ENCODE measurements around the gene MS4A18. TPM values are rescaled to one million over a fixed set of nuclear protein-coding genes. Genes with fewer than 3 reads are reported as not detected.

MS4A18 gene
- total and polyA plus RNA-seq, 2 experiments from 2014 or later: not detected

GRCh38 chr11:60781286-60781980 is 56.9 kb downstream of the MS4A18 start:
- Histone ChIP-seq H3K36me3 (replicated peaks; ENCODE audit: insufficient read depth, low read depth) (no peaks in the 10 kb centered on the region), H2AFZ (no peak overlapping the region), H3K79me2 (no peaks in the 10 kb centered on the region), H3K4me1 (ENCODE audit: insufficient read depth) (no peaks in the 10 kb centered on the region), H3K9me3 (ENCODE audit: low read depth) (no peaks in the 10 kb centered on the region), H3K9me2 (replicated peaks; ENCODE audit: insufficient read depth) (no peaks in the 10 kb centered on the region), H4K20me1 (ENCODE audit: insufficient read depth, poor library complexity, severe bottlenecking) (no peaks in the 10 kb centered on the region), H3K27me3 (no peaks in the 10 kb centered on the region), H3K4me2 (no peak overlapping the region), H3K27ac (no peak overlapping the region), H3K4me3 (no peak overlapping the region)
- TF ChIP-seq EZH2 (IDR thresholded peaks at IDR 0.05; ENCODE audit: borderline replicate concordance): no peak
- no peak for TF ChIP-seq CTCF (IDR thresholded peaks at IDR 0.05; ENCODE audit: poor library complexity)
- no peak for TF ChIP-seq EZH2phosphoT487 (IDR thresholded peaks at IDR 0.05; ENCODE audit: low read depth, severe bottlenecking, unreplicated experiment)
- no peak for DNase-seq (ENCODE audit: low spot score)
- 69% methylated on average over 7 of the region's 7 CpGs for WGBS (ENCODE audit: low lambda C conversion rate, missing lambda C conversion rate)

GRCh38 chr11:60781981-60782316 is 57.4 kb downstream of the MS4A18 start:
- no peak for DNase-seq (ENCODE audit: low spot score)
- WGBS (ENCODE audit: low lambda C conversion rate, missing lambda C conversion rate): 84% methylated on average over 4 of the region's 4 CpGs
- TF ChIP-seq CTCF (IDR thresholded peaks at IDR 0.05; ENCODE audit: poor library complexity) (no peak), EZH2 (IDR thresholded peaks at IDR 0.05; ENCODE audit: borderline replicate concordance) (no peak), EZH2phosphoT487 (IDR thresholded peaks at IDR 0.05; ENCODE audit: low read depth, severe bottlenecking, unreplicated experiment) (no peak)
- Histone ChIP-seq H2AFZ (no peak overlapping the region), H4K20me1 (ENCODE audit: insufficient read depth, poor library complexity, severe bottlenecking) (no peaks in the 10 kb centered on the region), H3K4me3 (no peak overlapping the region), H3K9me3 (ENCODE audit: low read depth) (no peaks in the 10 kb centered on the region), H3K79me2 (no peaks in the 10 kb centered on the region), H3K36me3 (replicated peaks; ENCODE audit: insufficient read depth, low read depth) (no peaks in the 10 kb centered on the region), H3K27ac (no peak overlapping the region), H3K4me1 (ENCODE audit: insufficient read depth) (peaks cover 2% of the 10 kb centered on the region), H3K4me2 (no peak overlapping the region), H3K9me2 (replicated peaks; ENCODE audit: insufficient read depth) (no peaks in the 10 kb centered on the region), H3K27me3 (no peaks in the 10 kb centered on the region)

- no peak for DNase-seq (ENCODE audit: low spot score)
- Histone ChIP-seq H4K20me1 (ENCODE audit: insufficient read depth, poor library complexity, severe bottlenecking) (no peaks in the 10 kb centered on the region), H3K4me2 (no peak overlapping the region), H3K27me3 (no peaks in the 10 kb centered on the region), H3K36me3 (replicated peaks; ENCODE audit: insufficient read depth, low read depth) (no peaks in the 10 kb centered on the region), H3K9me3 (ENCODE audit: low read depth) (no peaks in the 10 kb centered on the region), H3K4me1 (ENCODE audit: insufficient read depth) (peaks cover 5% of the 10 kb centered on the region), H3K4me3 (no peak overlapping the region), H3K9me2 (replicated peaks; ENCODE audit: insufficient read depth) (no peaks in the 10 kb centered on the region), H3K79me2 (no peaks in the 10 kb centered on the region), H2AFZ (no peak overlapping the region), H3K27ac (no peak overlapping the region)
- TF ChIP-seq EZH2phosphoT487 (IDR thresholded peaks at IDR 0.05; ENCODE audit: low read depth, severe bottlenecking, unreplicated experiment) (no peak), CTCF (IDR thresholded peaks at IDR 0.05; ENCODE audit: poor library complexity) (no peak), EZH2 (IDR thresholded peaks at IDR 0.05; ENCODE audit: borderline replicate concordance) (no peak)
- 78% methylated on average over 12 of the region's 12 CpGs for WGBS (ENCODE audit: low lambda C conversion rate, missing lambda C conversion rate)
Observed at GRCh38 chr11:60782393-60783140, 58.0 kb downstream of the MS4A18 start.
